Measurements from ENCODE around the gene SRSF7. TPM values are rescaled to one million over a fixed set of nuclear protein-coding genes. Genes with fewer than 3 reads are reported as not detected.
"Not testable (repeated sequence)": the region's sequence is repeated elsewhere in the genome, so short reads cannot be mapped to it uniquely, and the experiment has no call there.

SRSF7 gene
- total and polyA plus RNA-seq, 4 donors: 49.8 to 111 (median 65.2) TPM

DNA sequence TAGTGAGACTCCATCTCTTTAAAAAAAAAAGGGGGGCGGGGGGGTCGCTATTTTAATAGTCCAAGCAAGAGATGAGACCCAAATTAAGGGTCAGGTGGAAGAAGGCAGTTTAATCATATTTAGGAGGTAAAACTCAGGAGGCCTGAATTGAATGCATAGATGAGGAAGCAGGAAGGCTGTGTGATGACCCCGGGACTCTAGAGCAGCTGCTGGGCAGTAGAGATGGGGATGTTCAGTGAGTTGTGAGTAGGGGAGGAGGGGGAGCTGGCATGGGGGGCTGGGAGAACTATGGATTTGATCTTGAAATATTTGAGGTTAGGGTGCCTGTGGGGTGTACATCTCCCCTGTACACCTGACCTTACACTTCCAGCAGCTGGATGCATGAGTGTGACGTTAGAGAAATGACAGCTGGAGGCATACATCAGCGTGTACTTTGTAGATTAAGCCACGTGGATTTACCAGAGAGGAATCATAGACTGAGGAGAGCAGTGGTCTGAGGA is 44.3 kb downstream of the SRSF7 start:
- Histone ChIP-seq H3K9me3 (ENCODE audit: control insufficient read depth in 4 of 4, low read length in 3 of 4) (no peaks in the 10 kb centered on the region), H3K4me3 (ENCODE audit: low read depth in 1 of 3, low read length in 3 of 3) (no peak overlapping the region), H3K9ac (ENCODE audit: low read depth in 1 of 2, low read length in 2 of 2) (no peak overlapping the region), H3K4me1 (ENCODE audit: control insufficient read depth in 4 of 4, insufficient read depth in 4 of 4, low read length in 3 of 4) (no peaks in the 10 kb centered on the region), H3K27me3 (ENCODE audit: control insufficient read depth in 4 of 4, insufficient read depth in 4 of 4, low read length in 3 of 4) (no peaks in the 10 kb centered on the region), H3K36me3 (ENCODE audit: control insufficient read depth in 4 of 4, insufficient read depth in 3 of 4, low read depth in 1 of 4, low read length in 3 of 4) (peaks cover 2 to 13% (median 6%) of the 10 kb centered on the region in 4 donors), H3K27ac (ENCODE audit: low read depth in 1 of 2, low read length in 2 of 2) (no peak overlapping the region)
- WGBS: 91% methylated on average over 6 of the region's 6 CpGs
- TF ChIP-seq, protein P1, sequence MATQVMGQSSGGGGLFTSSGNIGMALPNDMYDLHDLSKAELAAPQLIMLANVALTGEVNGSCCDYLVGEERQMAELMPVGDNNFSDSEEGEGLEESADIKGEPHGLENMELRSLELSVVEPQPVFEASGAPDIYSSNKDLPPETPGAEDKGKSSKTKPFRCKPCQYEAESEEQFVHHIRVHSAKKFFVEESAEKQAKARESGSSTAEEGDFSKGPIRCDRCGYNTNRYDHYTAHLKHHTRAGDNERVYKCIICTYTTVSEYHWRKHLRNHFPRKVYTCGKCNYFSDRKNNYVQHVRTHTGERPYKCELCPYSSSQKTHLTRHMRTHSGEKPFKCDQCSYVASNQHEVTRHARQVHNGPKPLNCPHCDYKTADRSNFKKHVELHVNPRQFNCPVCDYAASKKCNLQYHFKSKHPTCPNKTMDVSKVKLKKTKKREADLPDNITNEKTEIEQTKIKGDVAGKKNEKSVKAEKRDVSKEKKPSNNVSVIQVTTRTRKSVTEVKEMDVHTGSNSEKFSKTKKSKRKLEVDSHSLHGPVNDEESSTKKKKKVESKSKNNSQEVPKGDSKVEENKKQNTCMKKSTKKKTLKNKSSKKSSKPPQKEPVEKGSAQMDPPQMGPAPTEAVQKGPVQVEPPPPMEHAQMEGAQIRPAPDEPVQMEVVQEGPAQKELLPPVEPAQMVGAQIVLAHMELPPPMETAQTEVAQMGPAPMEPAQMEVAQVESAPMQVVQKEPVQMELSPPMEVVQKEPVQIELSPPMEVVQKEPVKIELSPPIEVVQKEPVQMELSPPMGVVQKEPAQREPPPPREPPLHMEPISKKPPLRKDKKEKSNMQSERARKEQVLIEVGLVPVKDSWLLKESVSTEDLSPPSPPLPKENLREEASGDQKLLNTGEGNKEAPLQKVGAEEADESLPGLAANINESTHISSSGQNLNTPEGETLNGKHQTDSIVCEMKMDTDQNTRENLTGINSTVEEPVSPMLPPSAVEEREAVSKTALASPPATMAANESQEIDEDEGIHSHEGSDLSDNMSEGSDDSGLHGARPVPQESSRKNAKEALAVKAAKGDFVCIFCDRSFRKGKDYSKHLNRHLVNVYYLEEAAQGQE (IDR thresholded peaks at IDR 0.05): no peak
- no peak for TF ChIP-seq GABPA (IDR thresholded peaks at IDR 0.05 in 1 of 2, conservative IDR thresholded peaks at IDR 0.05 in 1 of 2)
- no peak for DNase-seq (ENCODE audit: low spot score)

GRCh38 chr2:38704664-38705063 is 46.5 kb downstream of the SRSF7 start:
- Histone ChIP-seq H3K36me3 (ENCODE audit: control insufficient read depth in 4 of 4, insufficient read depth in 3 of 4, low read depth in 1 of 4, low read length in 3 of 4) (peaks cover 0 to 6% (median 1%) of the 10 kb centered on the region in 4 donors), H3K27ac (ENCODE audit: low read depth in 1 of 2, low read length in 2 of 2) (no peak overlapping the region), H3K4me1 (ENCODE audit: control insufficient read depth in 4 of 4, insufficient read depth in 4 of 4, low read length in 3 of 4) (peaks cover 0 to 3% (median 1%) of the 10 kb centered on the region in 4 donors), H3K4me3 (ENCODE audit: low read depth in 1 of 3, low read length in 3 of 3) (no peak overlapping the region), H3K27me3 (ENCODE audit: control insufficient read depth in 4 of 4, insufficient read depth in 4 of 4, low read length in 3 of 4) (no peaks in the 10 kb centered on the region), H3K9me3 (ENCODE audit: control insufficient read depth in 4 of 4, low read length in 3 of 4) (no peaks in the 10 kb centered on the region), H3K9ac (ENCODE audit: low read depth in 1 of 2, low read length in 2 of 2) (no peak overlapping the region)
- DNase-seq (ENCODE audit: low spot score): no peak
- TF ChIP-seq, protein P2, sequence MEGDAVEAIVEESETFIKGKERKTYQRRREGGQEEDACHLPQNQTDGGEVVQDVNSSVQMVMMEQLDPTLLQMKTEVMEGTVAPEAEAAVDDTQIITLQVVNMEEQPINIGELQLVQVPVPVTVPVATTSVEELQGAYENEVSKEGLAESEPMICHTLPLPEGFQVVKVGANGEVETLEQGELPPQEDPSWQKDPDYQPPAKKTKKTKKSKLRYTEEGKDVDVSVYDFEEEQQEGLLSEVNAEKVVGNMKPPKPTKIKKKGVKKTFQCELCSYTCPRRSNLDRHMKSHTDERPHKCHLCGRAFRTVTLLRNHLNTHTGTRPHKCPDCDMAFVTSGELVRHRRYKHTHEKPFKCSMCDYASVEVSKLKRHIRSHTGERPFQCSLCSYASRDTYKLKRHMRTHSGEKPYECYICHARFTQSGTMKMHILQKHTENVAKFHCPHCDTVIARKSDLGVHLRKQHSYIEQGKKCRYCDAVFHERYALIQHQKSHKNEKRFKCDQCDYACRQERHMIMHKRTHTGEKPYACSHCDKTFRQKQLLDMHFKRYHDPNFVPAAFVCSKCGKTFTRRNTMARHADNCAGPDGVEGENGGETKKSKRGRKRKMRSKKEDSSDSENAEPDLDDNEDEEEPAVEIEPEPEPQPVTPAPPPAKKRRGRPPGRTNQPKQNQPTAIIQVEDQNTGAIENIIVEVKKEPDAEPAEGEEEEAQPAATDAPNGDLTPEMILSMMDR (IDR thresholded peaks at IDR 0.05; ENCODE audit: low read depth, low read length, missing input control): no peak
- 90% methylated on average over 2 of the region's 2 CpGs for WGBS

- not testable (repeated sequence) for H3K4me3 ChIP-seq (ENCODE audit: low read depth in 1 of 3, low read length in 3 of 3); H3K27ac ChIP-seq (ENCODE audit: low read depth in 1 of 2, low read length in 2 of 2); DNase-seq (ENCODE audit: low spot score); H3K4me1 ChIP-seq (ENCODE audit: control insufficient read depth in 4 of 4, insufficient read depth in 4 of 4, low read length in 3 of 4); H3K27me3 ChIP-seq (ENCODE audit: control insufficient read depth in 4 of 4, insufficient read depth in 4 of 4, low read length in 3 of 4); H3K9ac ChIP-seq (ENCODE audit: low read depth in 1 of 2, low read length in 2 of 2); H3K36me3 ChIP-seq (ENCODE audit: control insufficient read depth in 4 of 4, insufficient read depth in 3 of 4, low read depth in 1 of 4, low read length in 3 of 4); H3K9me3 ChIP-seq (ENCODE audit: control insufficient read depth in 4 of 4, low read length in 3 of 4)
- WGBS: 98% methylated on average over 5 of the region's 5 CpGs
These were observed 47.8 kb downstream of the SRSF7 start for GRCh38 chr2:38703336-38703735.

GRCh38 chr2:38702413-38702812 is 48.7 kb downstream of the SRSF7 start:
- 82% methylated on average over 1 of the region's 1 CpG for WGBS
- no peak for DNase-seq (ENCODE audit: low spot score)
- no peak for TF ChIP-seq NR2F2 (IDR thresholded peaks at IDR 0.05)
- Histone ChIP-seq H3K27me3 (ENCODE audit: control insufficient read depth in 4 of 4, insufficient read depth in 4 of 4, low read length in 3 of 4) (no peaks in the 10 kb centered on the region), H3K36me3 (ENCODE audit: control insufficient read depth in 4 of 4, insufficient read depth in 3 of 4, low read depth in 1 of 4, low read length in 3 of 4) (peaks cover 0 to 5% (median 2%) of the 10 kb centered on the region in 4 donors), H3K27ac (ENCODE audit: low read depth in 1 of 2, low read length in 2 of 2) (no peak overlapping the region), H3K9me3 (ENCODE audit: control insufficient read depth in 4 of 4, low read length in 3 of 4) (no peaks in the 10 kb centered on the region), H3K4me1 (ENCODE audit: control insufficient read depth in 4 of 4, insufficient read depth in 4 of 4, low read length in 3 of 4) (peaks cover 0 to 3% (median 1%) of the 10 kb centered on the region in 4 donors), H3K4me3 (ENCODE audit: low read depth in 1 of 3, low read length in 3 of 3) (no peak overlapping the region), H3K9ac (ENCODE audit: low read depth in 1 of 2, low read length in 2 of 2) (no peak overlapping the region)
